H1 (cell line): ENCODE measurements around the gene MED17. TPM values are rescaled to one million over a fixed set of nuclear protein-coding genes. Genes with fewer than 3 reads are reported as not detected.

Experiments
- CTCF ChIA-PET: fragments of 300-600 bp; sonication (Branson Sonifier 250); formaldehyde crosslinking; loops from one replicate; lab custom pipeline; 2021; ENCODE audit not compliant: partially characterized antibody; lab: Charles Lee
- POLR2A ChIA-PET: fragments of 300-600 bp; sonication (Branson Sonifier 250); formaldehyde crosslinking; loops from one replicate; lab custom pipeline; 2021; ENCODE audit warnings: inconsistent platforms; ENCODE audit not compliant: partially characterized antibody; lab: Charles Lee
- DNase-seq, 2 experiments: peaks; one replicate each; pipeline versions ENCODE4 v3.0.0 to v3.0.0-alpha.2; 2010 to 2022; ENCODE audit warnings: low spot score in 2 of 2, low read depth in 1 of 2, mixed read lengths in 1 of 2
- FAIRE-seq: peaks from 2 replicates; lab custom pipeline; 2011; peaks lifted over from hg19 to GRCh38; lab: Jason Lieb, UNC
- H2AFZ ChIP-seq: 2 replicates; pipeline ENCODE4 v1.8.1; 2012; ENCODE audit warnings: low read length, inconsistent platforms
- H2AK5ac ChIP-seq: 2 replicates; pipeline ENCODE4 v1.6.1; 2013; ENCODE audit warnings: low read depth, low read length
- H2BK120ac ChIP-seq: replicated peaks from 2 replicates; pipeline ENCODE3; 2013; ENCODE audit warnings: low read depth, low read length, inconsistent platforms
- H2BK12ac ChIP-seq: 2 replicates; pipeline ENCODE4 v1.6.1; 2013; ENCODE audit warnings: low read depth, low read length
- H2BK15ac ChIP-seq: 2 replicates; pipeline ENCODE4 v1.6.1; 2013; ENCODE audit warnings: low read length
- H2BK20ac ChIP-seq: 2 replicates; pipeline ENCODE4 v1.6.1; 2013; ENCODE audit warnings: low read length
- H2BK5ac ChIP-seq: 2 replicates; pipeline ENCODE4 v1.6.1; 2013; ENCODE audit warnings: low read depth, low read length
- H3K14ac ChIP-seq: 2 replicates; pipeline ENCODE4 v1.6.1; 2013; ENCODE audit warnings: inconsistent platforms; ENCODE audit not compliant: insufficient read length
- H3K18ac ChIP-seq: 2 replicates; pipeline ENCODE4 v1.6.1; 2013; ENCODE audit warnings: low read length; ENCODE audit errors: extremely low read depth
- H3K23ac ChIP-seq: 2 replicates; pipeline ENCODE4 v1.6.1; 2013; ENCODE audit warnings: inconsistent platforms; ENCODE audit not compliant: insufficient read length
- H3K23me2 ChIP-seq: 2 replicates; pipeline ENCODE4 v1.6.1; 2013; ENCODE audit warnings: low read depth, low read length
- H3K27ac ChIP-seq: 2 replicates; pipeline ENCODE4 v1.6.1; 2011; ENCODE audit warnings: low read depth, low read length, inconsistent platforms
- H3K27me3 ChIP-seq, 4 experiments: replicated peaks in 1 of 4; 1 replicate in 1 of 4; 2 replicates in 3 of 4; pipeline versions ENCODE4 v1.6.1 to v1.8.1; 2011 to 2013; ENCODE audit warnings: low read length in 3 of 4, mild to moderate bottlenecking in 3 of 4, inconsistent platforms in 2 of 4, mixed read lengths in 2 of 4, moderate library complexity in 1 of 4; ENCODE audit not compliant: control insufficient read depth in 3 of 4, insufficient read depth in 3 of 4; ENCODE audit errors: extremely low read depth in 1 of 4
- H3K36me3 ChIP-seq, 4 experiments: 2 replicates each; pipeline versions ENCODE4 v1.6.1 to v1.8.1; 2011 to 2013; ENCODE audit warnings: mild to moderate bottlenecking in 4 of 4, low read length in 3 of 4, moderate library complexity in 2 of 4, control low read depth in 1 of 4, inconsistent platforms in 1 of 4; ENCODE audit not compliant: insufficient read depth in 4 of 4, control insufficient read depth in 2 of 4
- H3K4ac ChIP-seq: replicated peaks from 2 replicates; pipeline ENCODE3; 2013; ENCODE audit warnings: low read length, low read depth, mixed read lengths, inconsistent platforms; ENCODE audit not compliant: insufficient read length
- H3K4me1 ChIP-seq, 4 experiments: replicated peaks in 1 of 4; 1 replicate in 1 of 4; 2 replicates in 3 of 4; pipeline versions ENCODE4 v1.6.1 to v1.8.1; 2011 to 2013; ENCODE audit warnings: low read length in 3 of 4, inconsistent platforms in 2 of 4, mixed read lengths in 1 of 4; ENCODE audit not compliant: insufficient read depth in 4 of 4, control insufficient read depth in 3 of 4
- H3K4me2 ChIP-seq, 2 experiments: 2 replicates each; pipeline versions ENCODE4 v1.6.1 to v1.8.1; 2011 to 2013; ENCODE audit warnings: low read depth in 2 of 2, low read length in 2 of 2, control low read depth in 1 of 2, inconsistent platforms in 1 of 2, mild to moderate bottlenecking in 1 of 2; ENCODE audit not compliant: insufficient read depth in 1 of 2
- H3K4me3 ChIP-seq, 4 experiments: fragments of 200-600, 300-600 bp in 1 of 4; sonication (generic), shearing (Covaris generic), sonication (Bioruptor Twin) in 1 of 4; 2 replicates each; pipeline versions ENCODE4 v1.5.1 to v1.8.1; 2011 to 2016; ENCODE audit warnings: low read length in 4 of 4, low read depth in 3 of 4, control low read depth in 2 of 4, inconsistent platforms in 2 of 4, mild to moderate bottlenecking in 2 of 4, mixed read lengths in 1 of 4, moderate library complexity in 1 of 4; ENCODE audit not compliant: insufficient read depth in 2 of 4; ENCODE audit errors: extremely low read depth in 1 of 4
- H3K56ac ChIP-seq: replicated peaks from 2 replicates; pipeline ENCODE3; 2013; ENCODE audit warnings: low read depth, mild to moderate bottlenecking, mixed read lengths, low read length, inconsistent platforms; ENCODE audit not compliant: insufficient read length
- H3K79me1 ChIP-seq: 2 replicates; pipeline ENCODE4 v1.6.1; 2013; ENCODE audit warnings: low read depth, low read length, control low read depth
- H3K79me2 ChIP-seq, 2 experiments: 2 replicates each; pipeline versions ENCODE4 v1.6.1 to v1.8.1; 2012 to 2013; ENCODE audit warnings: low read length in 2 of 2, mild to moderate bottlenecking in 2 of 2, inconsistent platforms in 1 of 2; ENCODE audit not compliant: insufficient read depth in 2 of 2, control insufficient read depth in 1 of 2
- H3K9ac ChIP-seq, 4 experiments: replicated peaks in 1 of 4; 1 replicate in 1 of 4; 2 replicates in 3 of 4; pipeline versions ENCODE4 v1.6.1 to v1.8.1; 2011 to 2013; ENCODE audit warnings: low read depth in 3 of 4, low read length in 3 of 4, control low read depth in 2 of 4, mild to moderate bottlenecking in 2 of 4, moderate library complexity in 2 of 4, inconsistent platforms in 1 of 4; ENCODE audit errors: extremely low read depth in 1 of 4
- H3K9me3 ChIP-seq, 2 experiments: 2 replicates each; pipeline versions ENCODE4 v1.6.1 to v1.8.1; 2012 to 2013; ENCODE audit warnings: mild to moderate bottlenecking in 2 of 2, moderate library complexity in 2 of 2, control low read depth in 1 of 2, inconsistent platforms in 1 of 2, low read depth in 1 of 2, low read length in 1 of 2, mixed read lengths in 1 of 2; ENCODE audit not compliant: insufficient read depth in 2 of 2
- H4K20me1 ChIP-seq, 2 experiments: replicated peaks in 1 of 2; 2 replicates each; pipeline versions ENCODE3 to v1.8.1; 2011 to 2013; ENCODE audit warnings: inconsistent platforms in 2 of 2, low read length in 2 of 2, mild to moderate bottlenecking in 1 of 2; ENCODE audit not compliant: insufficient read depth in 2 of 2, control insufficient read depth in 1 of 2
- H4K5ac ChIP-seq: 2 replicates; pipeline ENCODE4 v1.6.1; 2013; ENCODE audit warnings: low read length, low read depth, mixed read lengths, inconsistent platforms; ENCODE audit not compliant: insufficient read length
- H4K8ac ChIP-seq: 2 replicates; pipeline ENCODE4 v1.8.0; 2013; ENCODE audit warnings: mild to moderate bottlenecking, moderate library complexity, low read length, inconsistent platforms; ENCODE audit not compliant: insufficient read depth; ENCODE audit errors: extremely low read depth
- H4K91ac ChIP-seq: replicated peaks from 2 replicates; pipeline ENCODE3; 2013; ENCODE audit warnings: low read length, mixed read lengths, inconsistent platforms; ENCODE audit not compliant: insufficient read length
- SIX5 ChIP-seq: IDR thresholded peaks from 2 replicates; pipeline ENCODE4 v1.6.1; 2011; ENCODE audit warnings: mild to moderate bottlenecking, low read depth, low read length
- WGBS, 2 experiments: shearing (Covaris generic) in 1 of 2; methylation state at CpG; one replicate each; pipeline versions ENCODE4 v1.1.6 to v1.1.7; 2013 to 2015; ENCODE audit warnings: low lambda C conversion rate in 2 of 2, mixed read lengths in 2 of 2, inconsistent platforms in 1 of 2, low coverage in 1 of 2, missing lambda C conversion rate in 1 of 2; ENCODE audit not compliant: insufficient replicate concordance in 2 of 2, insufficient coverage in 1 of 2, insufficient read length in 1 of 2; ENCODE audit errors: extremely low coverage in 1 of 2, missing lambda C conversion rate in 1 of 2; 5-methylcytosine and 5-hydroxymethylcytosine counted together
- polyA plus RNA-seq, 7 experiments: library from polyadenylated mRNA; depleted of rRNA in 3 of 7; stranded (reverse) in 5 of 7; unstranded in 2 of 7; fragments of >200 nt in 5 of 7; fragments of 200-250 nt in 2 of 7; gene quantifications; 1 replicate in 5 of 7; 2 replicates in 1 of 7; 4 replicates in 1 of 7; pipeline versions ENCODE4 v1.2.1 to v1.2.3, GENCODE V29; 2011 to 2013; ENCODE audit warnings: missing spikeins in 2 of 7, mixed read lengths in 2 of 7
- total RNA-seq: library from RNA; stranded (reverse); fragmentation: NEBNext Ultra II Directional; extraction: Animal tissue kit (Norgen Biotek cat#: 25700); gene quantifications from 2 replicates; pipeline ENCODE4 v1.2.1, GENCODE V29; 2021

Gene MED17
- total and polyA plus RNA-seq, 2 of the 8 experiments (the other 6 are each of a cell fraction or from before 2014, with no cell fraction given) = 8.8 to 33.7 TPM

- WGBS, 2 experiments = 89% methylated on average over 1 of the region's 1 CpG; no CpG with 5 or more reads in 1 of the 2 experiments
- no peak overlapping the region for H3K14ac ChIP-seq
- no peaks in the 10 kb centered on the region for H4K20me1 ChIP-seq
- no peak overlapping the region for H2BK5ac ChIP-seq
- no peaks in the 10 kb centered on the region for H3K23me2 ChIP-seq
- H2AFZ ChIP-seq = no peak overlapping the region
- H3K9ac ChIP-seq = no peak overlapping the region
- no peaks in the 10 kb centered on the region for H3K27me3 ChIP-seq
- no peak overlapping the region for H3K4me3 ChIP-seq
- ChIA-PET POLR2A (interaction anchor here (0.9 to 1.3 kb wide), 3 partner anchors 18 to 38 kb away, joined by 3 to 4 read pairs (median 3); partner anchors contain the start of gene MED17), CTCF (interaction anchor here (1.0 kb wide), 1 partner anchor 36 kb away, joined by 3 read pairs; the partner anchor contains the start of gene MED17)
- H3K9me3 ChIP-seq = no peaks in the 10 kb centered on the region
- no peaks in the 10 kb centered on the region; the same call in 1 of the 2 replicates for H3K79me1 ChIP-seq
- TF ChIP-seq SIX5 = no peak
- DNase-seq (no peak), FAIRE-seq (no peak)
- H3K79me2 ChIP-seq = peaks cover 0 to 20% of the 10 kb centered on the region in 2 experiments; a peak in 3 of 4 replicates
- no peak overlapping the region for H3K4ac ChIP-seq
- H3K4me2 ChIP-seq = no peak overlapping the region
- H3K56ac ChIP-seq = no peak overlapping the region
- H2BK120ac ChIP-seq = no peak overlapping the region
- peaks cover 0 to 6% (median 1%) of the 10 kb centered on the region in 4 experiments; a peak in 2 of 7 replicates for H3K4me1 ChIP-seq
- no peak overlapping the region for H2AK5ac ChIP-seq
- H2BK20ac ChIP-seq = no peak overlapping the region
- H3K27ac ChIP-seq = no peak overlapping the region
- H3K23ac ChIP-seq = no peak overlapping the region
- no peak overlapping the region for H2BK12ac ChIP-seq
- peaks cover 0 to 5% (median 1%) of the 10 kb centered on the region in 4 experiments; a peak in 2 of 8 replicates for H3K36me3 ChIP-seq
- no peak overlapping the region for H2BK15ac ChIP-seq
- H4K8ac ChIP-seq = no peak overlapping the region
- no peak overlapping the region for H4K5ac ChIP-seq
- no peak overlapping the region for H4K91ac ChIP-seq
- no peak overlapping the region for H3K18ac ChIP-seq
These were observed 37.0 kb upstream of the MED17 start for GRCh38 chr11:93747122-93747521.
